Astrocyte (in vitro differentiated cells and primary cell): ENCODE measurements around the gene KRTAP17-1. TPM values are rescaled to one million over a fixed set of nuclear protein-coding genes. Genes with fewer than 3 reads are reported as not detected.

Experiments used
- DNase-seq: peaks from one replicate; pipeline ENCODE4 v3.0.0-alpha.2; 2010; ENCODE audit warnings: low read depth
- FAIRE-seq: peaks from 2 replicates; lab custom pipeline; 2011; peaks lifted over from hg19 to GRCh38; lab: Jason Lieb, UNC
- H2AFZ ChIP-seq: 2 replicates; pipeline ENCODE4 v1.6.0; 2012; ENCODE audit warnings: low read depth, low read length, inconsistent platforms
- H3K27ac ChIP-seq: 2 replicates; pipeline ENCODE4 v1.5.1; 2011; ENCODE audit warnings: low read depth, low read length, inconsistent platforms
- H3K27me3 ChIP-seq: 2 replicates; pipeline ENCODE4 v1.6.0; 2011; ENCODE audit warnings: low read length, inconsistent platforms; ENCODE audit not compliant: insufficient read depth
- H3K36me3 ChIP-seq: 2 replicates; pipeline ENCODE4 v1.5.1; 2011; ENCODE audit warnings: low read length, inconsistent platforms; ENCODE audit not compliant: insufficient read depth
- H3K4me1 ChIP-seq: 2 replicates; pipeline ENCODE4 v1.5.1; 2011; ENCODE audit warnings: low read length, inconsistent platforms; ENCODE audit not compliant: insufficient read depth
- H3K4me2 ChIP-seq: 2 replicates; pipeline ENCODE4 v1.6.0; 2012; ENCODE audit warnings: low read length, inconsistent platforms
- H3K4me3 ChIP-seq: 2 replicates; pipeline ENCODE4 v1.5.1; 2011; ENCODE audit warnings: low read depth, mild to moderate bottlenecking, low read length, inconsistent platforms; ENCODE audit not compliant: insufficient read depth
- H3K79me2 ChIP-seq: 2 replicates; pipeline ENCODE4 v1.6.0; 2012; ENCODE audit warnings: mild to moderate bottlenecking, low read length, inconsistent platforms; ENCODE audit not compliant: insufficient read depth
- H3K9ac ChIP-seq: 2 replicates; pipeline ENCODE4 v1.6.0; 2012; ENCODE audit warnings: mild to moderate bottlenecking, low read length, inconsistent platforms
- H3K9me3 ChIP-seq: 2 replicates; pipeline ENCODE4 v1.5.1; 2012; ENCODE audit warnings: low read depth, mild to moderate bottlenecking, low read length, inconsistent platforms; ENCODE audit not compliant: insufficient read depth
- H4K20me1 ChIP-seq: 2 replicates; pipeline ENCODE4 v1.6.0; 2012; ENCODE audit warnings: low read length, inconsistent platforms; ENCODE audit not compliant: insufficient read depth
- H3K27ac Mint-ChIP-seq: one replicate; pipeline ENCODE4 v1.8.0; 2021; ENCODE audit warnings: mild to moderate bottlenecking, mixed read lengths; ENCODE audit not compliant: unreplicated experiment
- H3K27me3 Mint-ChIP-seq: one replicate; pipeline ENCODE4 v1.8.0; 2021; ENCODE audit warnings: low read depth, mixed read lengths; ENCODE audit not compliant: unreplicated experiment
- H3K36me3 Mint-ChIP-seq: one replicate; pipeline ENCODE4 v1.8.0; 2021; ENCODE audit warnings: low read depth, mixed read lengths; ENCODE audit not compliant: unreplicated experiment
- H3K4me1 Mint-ChIP-seq: one replicate; pipeline ENCODE4 v1.8.0; 2021; ENCODE audit warnings: low read depth, mixed read lengths; ENCODE audit not compliant: unreplicated experiment
- H3K4me3 Mint-ChIP-seq: one replicate; pipeline ENCODE4 v1.8.0; 2021; ENCODE audit warnings: mild to moderate bottlenecking, moderate library complexity, mixed read lengths; ENCODE audit not compliant: unreplicated experiment
- H3K9me3 Mint-ChIP-seq: one replicate; pipeline ENCODE4 v1.8.0; 2021; ENCODE audit warnings: mild to moderate bottlenecking, mixed read lengths; ENCODE audit not compliant: unreplicated experiment
- CTCF ChIP-seq: IDR thresholded peaks from 2 replicates; pipeline ENCODE4 v1.5.1; 2011; ENCODE audit warnings: low read depth, mild to moderate bottlenecking, inconsistent platforms, low read length, moderate library complexity; ENCODE audit not compliant: insufficient read depth
- EZH2 ChIP-seq: IDR thresholded peaks from 2 replicates; pipeline ENCODE4 v1.6.1; 2012; ENCODE audit warnings: mild to moderate bottlenecking, low read length, inconsistent platforms; ENCODE audit not compliant: insufficient read depth
- total RNA-seq: library from RNA; stranded (reverse); gene quantifications from 2 replicates; pipeline ENCODE4 v1.2.1, GENCODE V29; 2021

The KRTAP17-1 gene
- total RNA-seq, 1 donor from 2014 or later = not detected

- DNase-seq (no peak), FAIRE-seq (no peak)
- Histone ChIP-seq H2AFZ (no peak overlapping the region), H3K4me1 (no peaks in the 10 kb centered on the region), H3K9ac (no peak overlapping the region), H3K4me3 (no peak overlapping the region), H3K27ac (no peak overlapping the region), H3K79me2 (no peaks in the 10 kb centered on the region), H4K20me1 (no peaks in the 10 kb centered on the region), H3K36me3 (no peaks in the 10 kb centered on the region), H3K27me3 (no peaks in the 10 kb centered on the region), H3K4me2 (no peak overlapping the region), H3K9me3 (peaks cover 2% of the 10 kb centered on the region)
- no peak overlapping the region for H3K4me3 Mint-ChIP-seq
- H3K9me3 Mint-ChIP-seq = peaks cover 11% of the 10 kb centered on the region
- no peak for TF ChIP-seq EZH2
- TF ChIP-seq CTCF = no peak
- peaks cover 11% of the 10 kb centered on the region for H3K27me3 Mint-ChIP-seq
- H3K36me3 Mint-ChIP-seq = no peaks in the 10 kb centered on the region
- no peak overlapping the region for H3K27ac Mint-ChIP-seq
- no peaks in the 10 kb centered on the region for H3K4me1 Mint-ChIP-seq
Observed at GRCh38 chr17:41339571-41340172, 24.2 kb upstream of the KRTAP17-1 start.

GRCh38 chr17:41338961-41339485 lies 23.5 kb upstream of the KRTAP17-1 start:
- DNase-seq = no peak
- H3K27ac ChIP-seq = no peak overlapping the region
- no peaks in the 10 kb centered on the region for H4K20me1 ChIP-seq
- Mint-ChIP-seq H3K27me3 (peaks cover 12% of the 10 kb centered on the region), H3K36me3 (no peaks in the 10 kb centered on the region), H3K4me1 (no peaks in the 10 kb centered on the region), H3K4me3 (no peak overlapping the region), H3K9me3 (peaks cover 11% of the 10 kb centered on the region), H3K27ac (no peak overlapping the region)
- no peaks in the 10 kb centered on the region for H3K27me3 ChIP-seq
- peaks cover 2% of the 10 kb centered on the region for H3K9me3 ChIP-seq
- TF ChIP-seq CTCF (no peak), EZH2 (no peak)
- no peak overlapping the region for H3K4me3 ChIP-seq
- no peak for FAIRE-seq
- H3K79me2 ChIP-seq = no peaks in the 10 kb centered on the region
- no peaks in the 10 kb centered on the region for H3K36me3 ChIP-seq
- no peak overlapping the region for H3K4me2 ChIP-seq
- H2AFZ ChIP-seq = no peak overlapping the region
- no peak overlapping the region for H3K9ac ChIP-seq
- H3K4me1 ChIP-seq = no peaks in the 10 kb centered on the region

- no peak overlapping the region for H2AFZ ChIP-seq
- TF ChIP-seq EZH2 (no peak), CTCF (no peak)
- Mint-ChIP-seq H3K9me3 (no peaks in the 10 kb centered on the region), H3K36me3 (peaks cover 2% of the 10 kb centered on the region), H3K4me1 (no peaks in the 10 kb centered on the region), H3K27ac (no peak overlapping the region), H3K4me3 (no peak overlapping the region), H3K27me3 (peaks cover 24% of the 10 kb centered on the region)
- H3K36me3 ChIP-seq = no peaks in the 10 kb centered on the region
- FAIRE-seq = no peak
- no peaks in the 10 kb centered on the region for H3K4me1 ChIP-seq
- H3K9ac ChIP-seq = no peak overlapping the region
- no peaks in the 10 kb centered on the region for H3K27me3 ChIP-seq
- H4K20me1 ChIP-seq = no peaks in the 10 kb centered on the region
- H3K27ac ChIP-seq = no peak overlapping the region
- H3K9me3 ChIP-seq = no peaks in the 10 kb centered on the region
- H3K4me3 ChIP-seq = no peak overlapping the region
- H3K79me2 ChIP-seq = no peaks in the 10 kb centered on the region
- DNase-seq = no peak
- H3K4me2 ChIP-seq = no peak overlapping the region
Observed at GRCh38 chr17:41335747-41336146, 20.2 kb upstream of the KRTAP17-1 start.
